Measurements from ENCODE around the gene TRIM58. TPM values are rescaled to one million over a fixed set of nuclear protein-coding genes. Genes with fewer than 3 reads are reported as not detected.

The TRIM58 gene
- total RNA-seq, 1 donor from 2014 or later = 3.1 TPM

- no peak for DNase-seq
Measured at GRCh38 chr1:247895163-247895637, 38.2 kb downstream of the TRIM58 start, which contains the start of gene OR2W3. Gene OR2W3, plus strand, starts transcription at chr1:247895587. Its CDS starts 0 bp downstream, at chr1:247895587.

GRCh38 chr1:247895976-247896375 is 39.0 kb downstream of the TRIM58 start:
- DNase-seq = no peak

- DNase-seq = no peak
Measured at GRCh38 chr1:247904122-247904521, 47.1 kb downstream of the TRIM58 start.

- DNase-seq = no peak
Measured at GRCh38 chr1:247905181-247905580, 48.2 kb downstream of the TRIM58 start.

- DNase-seq = no peak
Measured at GRCh38 chr1:247905910-247906503, 49.0 kb downstream of the TRIM58 start.

- DNase-seq = no peak
Measured at GRCh38 chr1:247906504-247907047, 49.6 kb downstream of the TRIM58 start.

GRCh38 chr1:247908766-247909165 is 51.8 kb downstream of the TRIM58 start:
- DNase-seq = no peak

GRCh38 chr1:247913786-247914185 is 56.8 kb downstream of the TRIM58 start:
- no peak for DNase-seq

GRCh38 chr1:247914941-247915662 is 58.1 kb downstream of the TRIM58 start:
- DNase-seq = no peak

GRCh38 chr1:247919952-247920351 is 63.0 kb downstream of the TRIM58 start, which contains the start of gene OR2T8:
Gene OR2T8, plus strand, starts transcription at chr1:247920252. Its CDS starts 766 bp downstream, at chr1:247921018.
- no peak for DNase-seq

GRCh38 chr1:247923941-247924340 is 67.0 kb downstream of the TRIM58 start:
- DNase-seq = no peak

GRCh38 chr1:247924868-247925267 is 67.9 kb downstream of the TRIM58 start, which contains the start of gene OR2AJ1:
Gene OR2AJ1, plus strand, starts transcription at chr1:247924889. Its CDS starts 8,880 bp downstream, at chr1:247933769.
- no peak for DNase-seq

Other genes with a start within 250 kb of the TRIM58 start
- gene OR13G1, start 177.4 kb upstream of the TRIM58 start, total RNA-seq = not detected
- not detected for gene OR6F1, start 140.5 kb upstream of the TRIM58 start, total RNA-seq
- not detected for gene OR14K1, start 118.6 kb upstream of the TRIM58 start, total RNA-seq
- not detected for gene OR14A2, start 109.0 kb upstream of the TRIM58 start, total RNA-seq
- not detected for gene OR1C1, start 96.6 kb upstream of the TRIM58 start, total RNA-seq
- gene OR14A16, start 33.1 kb upstream of the TRIM58 start, total RNA-seq = not detected
- gene OR11L1, start 15.3 kb upstream of the TRIM58 start, total RNA-seq = not detected
- gene OR2W3, start 38.4 kb downstream of the TRIM58 start, total RNA-seq = 1.6 TPM
- gene OR2T8, start 63.1 kb downstream of the TRIM58 start, total RNA-seq = not detected
- 0.16 TPM for gene OR2AJ1, start 67.7 kb downstream of the TRIM58 start, total RNA-seq
- gene OR2L8, start 91.7 kb downstream of the TRIM58 start, total RNA-seq = 2.8 TPM
- 0.78 TPM for gene OR2AK2, start 108.0 kb downstream of the TRIM58 start, total RNA-seq
- 0.62 TPM for gene OR2L5, start 156.5 kb downstream of the TRIM58 start, total RNA-seq
- gene OR2L2, start 172.9 kb downstream of the TRIM58 start, total RNA-seq = 1.4 TPM
- 1.2 TPM for gene OR2L3, start 189.6 kb downstream of the TRIM58 start, total RNA-seq
- 3.4 TPM for gene OR2L13, start 238.0 kb downstream of the TRIM58 start, total RNA-seq

Data from occipital lobe (tissue), 2 donors.